ENCODE measurements around the gene SUMF2. TPM values are rescaled to one million over a fixed set of nuclear protein-coding genes. Genes with fewer than 3 reads are reported as not detected.
A peak's percentile ranks its signal among the peaks of the same experiment; 100 is the strongest.
"Not testable (repeated sequence)": the region's sequence is repeated elsewhere in the genome, so short reads cannot be mapped to it uniquely, and the experiment has no call there.

SUMF2 gene
- total RNA-seq, 1 donor from 2014 or later = 156 TPM

DNA sequence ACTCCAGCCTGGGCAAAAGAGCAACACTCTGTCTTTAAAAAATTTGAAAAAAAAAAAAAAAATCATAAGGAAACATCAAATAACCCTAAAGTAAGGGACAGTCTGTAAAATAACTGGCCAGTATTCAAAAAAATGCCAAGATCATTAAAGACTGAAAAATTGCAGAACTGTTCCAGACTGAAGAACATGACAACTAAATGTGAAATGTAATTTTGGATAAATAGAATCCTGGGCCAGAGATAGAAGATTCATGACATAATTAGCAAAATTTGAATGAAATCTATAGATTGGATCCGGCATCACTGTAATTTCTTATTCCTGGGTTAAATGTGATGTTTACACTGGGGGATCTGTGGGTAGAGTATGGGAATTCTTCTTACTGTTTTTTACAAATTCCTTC lies 15.8 kb upstream of the SUMF2 start:
- Mint-ChIP-seq H3K9me3 (no peaks in the 10 kb centered on the region), H3K27me3 (ENCODE audit: low read depth) (no peaks in the 10 kb centered on the region), H3K4me3 (no peak overlapping the region), H3K27ac (peak overlapping the region; percentile 84), H3K4me1 (peaks cover 41% of the 10 kb centered on the region), H3K36me3 (no peaks in the 10 kb centered on the region)
- TF ChIP-seq, protein P1, sequence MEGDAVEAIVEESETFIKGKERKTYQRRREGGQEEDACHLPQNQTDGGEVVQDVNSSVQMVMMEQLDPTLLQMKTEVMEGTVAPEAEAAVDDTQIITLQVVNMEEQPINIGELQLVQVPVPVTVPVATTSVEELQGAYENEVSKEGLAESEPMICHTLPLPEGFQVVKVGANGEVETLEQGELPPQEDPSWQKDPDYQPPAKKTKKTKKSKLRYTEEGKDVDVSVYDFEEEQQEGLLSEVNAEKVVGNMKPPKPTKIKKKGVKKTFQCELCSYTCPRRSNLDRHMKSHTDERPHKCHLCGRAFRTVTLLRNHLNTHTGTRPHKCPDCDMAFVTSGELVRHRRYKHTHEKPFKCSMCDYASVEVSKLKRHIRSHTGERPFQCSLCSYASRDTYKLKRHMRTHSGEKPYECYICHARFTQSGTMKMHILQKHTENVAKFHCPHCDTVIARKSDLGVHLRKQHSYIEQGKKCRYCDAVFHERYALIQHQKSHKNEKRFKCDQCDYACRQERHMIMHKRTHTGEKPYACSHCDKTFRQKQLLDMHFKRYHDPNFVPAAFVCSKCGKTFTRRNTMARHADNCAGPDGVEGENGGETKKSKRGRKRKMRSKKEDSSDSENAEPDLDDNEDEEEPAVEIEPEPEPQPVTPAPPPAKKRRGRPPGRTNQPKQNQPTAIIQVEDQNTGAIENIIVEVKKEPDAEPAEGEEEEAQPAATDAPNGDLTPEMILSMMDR (IDR thresholded peaks at IDR 0.05; ENCODE audit: unreplicated experiment) = no peak
- DNase-seq (ENCODE audit: low spot score in 2 of 2, unreplicated experiment in 2 of 2) = no peak

DNA sequence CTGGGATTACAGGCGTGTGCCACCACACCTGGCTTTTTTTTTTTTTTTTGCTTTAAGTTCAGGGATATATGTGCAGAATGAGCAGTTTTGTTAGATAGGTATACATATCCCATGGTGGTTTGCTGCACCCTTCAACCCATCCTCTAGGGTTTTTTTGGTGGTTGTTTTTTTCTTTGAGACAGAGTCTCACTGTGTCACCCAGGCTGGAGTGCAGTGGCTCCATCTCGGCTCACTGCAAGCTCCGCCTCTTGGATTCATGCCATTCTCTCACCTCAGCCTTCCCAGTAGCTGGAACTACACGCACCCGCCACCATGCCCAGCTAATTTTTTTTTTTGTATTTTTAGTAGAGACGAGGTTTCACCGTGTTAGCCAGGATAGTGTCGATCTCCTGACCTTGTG lies 15.3 kb upstream of the SUMF2 start:
- not testable (repeated sequence) for DNase-seq (ENCODE audit: low spot score in 2 of 2, unreplicated experiment in 2 of 2); H3K36me3 Mint-ChIP-seq; H3K9me3 Mint-ChIP-seq; H3K27me3 Mint-ChIP-seq (ENCODE audit: low read depth)
- Mint-ChIP-seq H3K27ac (peak overlapping the region; percentile 84), H3K4me1 (peaks cover 44% of the 10 kb centered on the region), H3K4me3 (peak overlapping the region; percentile 20)

DNA sequence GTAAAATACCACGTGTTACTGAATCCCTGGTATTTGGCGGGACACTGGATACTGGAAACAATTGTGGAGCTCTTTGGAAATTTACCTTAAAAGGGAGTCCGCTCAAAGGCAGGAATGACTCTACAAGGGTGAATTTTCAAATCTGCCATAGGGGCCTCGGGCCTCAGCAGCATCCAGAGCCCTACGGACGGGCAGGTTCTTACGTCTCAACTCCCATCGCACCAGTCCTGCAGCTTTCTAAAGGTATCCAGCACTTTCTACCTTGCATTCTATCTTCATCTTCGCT lies 13.1 kb upstream of the SUMF2 start:
- DNase-seq (ENCODE audit: low spot score in 2 of 2, unreplicated experiment in 2 of 2) = no peak
- Mint-ChIP-seq H3K4me1 (peaks cover 46% of the 10 kb centered on the region), H3K36me3 (peaks cover 8% of the 10 kb centered on the region), H3K4me3 (peak overlapping the region; percentile 94), H3K27ac (peak overlapping the region; percentile 99), H3K9me3 (no peaks in the 10 kb centered on the region), H3K27me3 (ENCODE audit: low read depth) (no peaks in the 10 kb centered on the region)
- TF ChIP-seq, protein P1 (IDR thresholded peaks at IDR 0.05; ENCODE audit: unreplicated experiment) = no peak

DNA sequence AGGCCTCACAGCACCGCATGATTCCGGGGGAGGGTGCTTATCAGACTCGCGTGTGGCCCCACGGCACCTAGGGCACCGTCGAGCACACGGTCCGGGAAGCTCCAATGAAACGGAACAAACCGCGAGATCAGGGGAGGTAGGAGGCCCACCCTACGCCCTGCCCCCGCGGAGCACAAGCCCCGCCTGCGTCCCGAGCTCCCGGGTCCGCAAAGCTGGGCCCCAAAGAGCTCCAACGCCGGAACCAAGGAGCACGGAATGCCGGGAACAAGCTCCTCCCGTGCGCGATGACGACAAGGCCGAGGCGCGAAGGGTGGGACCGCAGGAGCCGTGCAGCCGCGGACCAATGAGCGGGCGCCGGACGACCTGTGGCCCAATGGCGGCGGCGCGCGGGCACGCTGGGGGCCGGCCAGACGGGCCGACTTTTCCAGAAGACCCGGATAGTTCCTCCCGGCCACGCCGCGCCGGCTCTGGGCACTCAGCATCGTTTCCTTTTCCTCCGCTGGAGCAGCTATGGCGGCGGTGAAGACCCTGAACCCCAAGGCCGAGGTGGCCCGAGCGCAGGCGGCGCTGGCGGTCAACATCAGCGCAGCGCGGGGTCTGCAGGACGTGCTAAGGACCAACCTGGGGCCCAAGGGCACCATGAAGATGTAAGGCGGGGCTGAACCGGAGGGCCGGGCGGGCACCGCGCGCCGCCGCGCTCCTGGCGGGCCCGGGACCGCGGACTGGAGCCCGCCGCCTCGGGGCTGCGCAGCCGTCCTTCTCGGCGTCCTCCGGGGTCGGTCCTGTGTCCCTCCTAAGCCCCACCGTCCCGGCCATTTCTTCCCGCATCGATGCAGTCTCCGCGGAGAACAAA lies 12.5 kb upstream of the SUMF2 start, which contains the start of the genes CCT6A and PSPH:
CCT6A (plus strand) TSS at position 427 of the 853 bp plus-strand sequence; CDS start at position 511, 84 bp downstream.
PSPH (minus strand) TSS at position 106 of the 853 bp plus-strand sequence. CDS start 30,232 bp downstream, outside the sequence.
- Mint-ChIP-seq H3K4me1 (peaks cover 45% of the 10 kb centered on the region), H3K9me3 (no peaks in the 10 kb centered on the region), H3K36me3 (peaks cover 10% of the 10 kb centered on the region), H3K27ac (peak within 1 kb of the TSS; percentile 99), H3K27me3 (ENCODE audit: low read depth) (no peaks in the 10 kb centered on the region), H3K4me3 (peak within 1 kb of the TSS; percentile 94)
- TF ChIP-seq, protein P1 (IDR thresholded peaks at IDR 0.05; ENCODE audit: unreplicated experiment) = no peak
- peak; percentile 95 to 97 for DNase-seq (ENCODE audit: low spot score in 2 of 2, unreplicated experiment in 2 of 2)

DNA sequence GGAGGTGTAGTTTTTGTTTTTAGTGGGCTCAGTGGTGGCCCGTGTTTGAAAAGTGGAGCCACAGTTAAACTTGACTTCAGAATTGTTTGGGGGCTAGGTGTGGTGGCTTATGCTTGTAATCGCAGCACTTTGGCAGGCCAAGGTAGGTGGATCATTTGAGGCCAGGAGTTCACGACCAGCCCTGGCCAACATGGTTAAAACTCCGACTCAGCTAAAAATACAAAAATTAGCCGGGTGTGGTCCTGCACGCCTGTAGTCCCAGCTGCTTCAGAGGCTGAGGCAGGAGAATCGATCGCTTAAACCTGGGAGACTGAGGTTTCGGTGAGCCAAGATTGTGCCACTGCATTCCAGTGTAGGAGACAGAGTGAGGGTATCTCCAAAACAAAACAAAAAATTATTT lies 10.7 kb upstream of the SUMF2 start:
- TF ChIP-seq, protein P1 (IDR thresholded peaks at IDR 0.05; ENCODE audit: unreplicated experiment) = no peak
- Mint-ChIP-seq H3K4me3 (peak overlapping the region; percentile 66), H3K27me3 (ENCODE audit: low read depth) (no peaks in the 10 kb centered on the region), H3K27ac (peak overlapping the region; percentile 96), H3K36me3 (peaks cover 17% of the 10 kb centered on the region), H3K4me1 (peaks cover 34% of the 10 kb centered on the region), H3K9me3 (no peaks in the 10 kb centered on the region)
- no peak for DNase-seq (ENCODE audit: low spot score in 2 of 2, unreplicated experiment in 2 of 2)

DNA sequence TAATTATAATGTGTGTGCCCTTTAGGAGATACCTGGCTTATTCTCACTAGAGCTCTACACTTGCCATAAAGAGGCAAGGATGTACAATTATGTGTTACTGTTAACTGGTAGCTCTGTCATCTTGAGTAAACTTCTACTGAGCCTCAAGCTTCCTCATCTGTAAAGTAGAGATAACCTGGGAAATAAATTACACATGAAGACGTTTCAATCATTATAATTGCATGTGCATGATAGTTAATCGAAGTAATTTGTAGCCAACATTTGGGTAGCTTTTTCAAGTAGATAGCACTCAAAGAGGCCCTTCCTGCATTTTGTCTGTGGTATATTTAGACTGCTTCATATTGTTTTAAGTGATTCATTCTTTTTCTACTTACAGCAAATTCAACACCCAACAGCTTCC lies 10.1 kb upstream of the SUMF2 start:
- H3K36me3 Mint-ChIP-seq = peaks cover 18% of the 10 kb centered on the region
- no peaks in the 10 kb centered on the region for H3K9me3 Mint-ChIP-seq
- H3K27ac Mint-ChIP-seq = no peak overlapping the region
- no peaks in the 10 kb centered on the region for H3K27me3 Mint-ChIP-seq (ENCODE audit: low read depth)
- DNase-seq (ENCODE audit: low spot score in 2 of 2, unreplicated experiment in 2 of 2) = no peak
- H3K4me3 Mint-ChIP-seq = no peak overlapping the region
- TF ChIP-seq, protein P1 (IDR thresholded peaks at IDR 0.05; ENCODE audit: unreplicated experiment) = no peak
- H3K4me1 Mint-ChIP-seq = peaks cover 28% of the 10 kb centered on the region

All from mesothelial cell of epicardium (in vitro differentiated cells).